A549 (cell line): ENCODE data around the gene FASTKD2. TPM values are rescaled to one million over a fixed set of nuclear protein-coding genes. Genes with fewer than 3 reads are reported as not detected.

Source experiments
- ATAC-seq, 2 experiments: fragments of 200-7000 bp in 1 of 2; fragments of >200 bp in 1 of 2; cut with Nextera tagmentation in 1 of 2; cut with Tn5 transposase in 1 of 2; 3 replicates each; pipeline versions ENCODE4 v1.8.0 to v1.9.1; 2018 to 2020; ENCODE audit warnings: mild to moderate bottlenecking in 1 of 2, moderate library complexity in 1 of 2
- CTCF ChIA-PET: fragments of 300-600 bp; sonication (Branson Sonifier 250); formaldehyde crosslinking; extraction: SDS; loops from one replicate; lab custom pipeline; 2021; ENCODE audit warnings: antibody characterized with exemption, inconsistent platforms; lab: Yijun Ruan, JAX
- POLR2A ChIA-PET: fragments of 350-600 bp; formaldehyde crosslinking; extraction: SDS; loops from one replicate; lab custom pipeline; 2021; ENCODE audit warnings: antibody characterized with exemption, inconsistent platforms; lab: Yijun Ruan, JAX
- DNase-seq, 2 experiments: peaks; one replicate each; pipeline versions ENCODE4 v3.0.0 to v3.0.0-alpha.2; 2011 to 2016; ENCODE audit warnings: low read depth in 1 of 2, low spot score in 1 of 2
- FAIRE-seq: peaks from 2 replicates; lab custom pipeline; 2011; peaks lifted over from hg19 to GRCh38; lab: Jason Lieb, UNC
- H3K27ac ChIP-seq, 2 experiments: fragments of >200 bp; sonication (Bioruptor Twin); formaldehyde crosslinking; 3 replicates each; pipeline ENCODE4 v1.5.1; 2016 to 2017
- H3K4me1 ChIP-seq: fragments of >200 bp; sonication (Bioruptor Twin); formaldehyde crosslinking; 3 replicates; pipeline ENCODE4 v1.6.1; 2016
- H3K4me2 ChIP-seq: fragments of >200 bp; sonication (Bioruptor Twin); formaldehyde crosslinking; 3 replicates; pipeline ENCODE4 v1.6.1; 2016
- H3K4me3 ChIP-seq: fragments of >200 bp; sonication (Bioruptor Twin); formaldehyde crosslinking; 3 replicates; pipeline ENCODE4 v1.5.1; 2016
- H3K9me3 ChIP-seq: fragments of >200 bp; sonication (Bioruptor Twin); formaldehyde crosslinking; 3 replicates; pipeline ENCODE4 v1.6.1; 2016
- BCL3 ChIP-seq: fragments of >200 bp; sonication (Bioruptor Twin); formaldehyde crosslinking; IDR thresholded peaks from 3 replicates; pipeline ENCODE4 v1.6.1; 2016
- BHLHE40 ChIP-seq: IDR thresholded peaks from 2 replicates; pipeline ENCODE4 v1.6.1; 2012; ENCODE audit warnings: low read depth, low read length, inconsistent platforms
- CEBPB ChIP-seq, 2 experiments: fragments of >200 bp in 1 of 2; sonication (Bioruptor Twin) in 1 of 2; formaldehyde crosslinking in 1 of 2; IDR thresholded peaks; 2 replicates each; pipeline ENCODE4 v1.6.1; 2012 to 2016
- CHD4 ChIP-seq: fragments of 200-600 bp; sonication (generic); IDR thresholded peaks from 2 replicates; pipeline ENCODE4 v1.6.1; 2016; ENCODE audit warnings: antibody characterized with exemption, mild to moderate bottlenecking, borderline replicate concordance
- CTCF ChIP-seq: fragments of >200 bp; sonication (Bioruptor Twin); formaldehyde crosslinking; IDR thresholded peaks from 3 replicates; pipeline ENCODE4 v1.5.1; 2016
- EHMT2 ChIP-seq: fragments of 200-600 bp; sonication (generic); IDR thresholded peaks from 2 replicates; pipeline ENCODE4 v1.6.1; 2016; ENCODE audit warnings: antibody characterized with exemption, low read depth, mild to moderate bottlenecking, moderate library complexity
- GATA3 ChIP-seq: IDR thresholded peaks from 2 replicates; pipeline ENCODE4 v1.6.1; 2012; ENCODE audit warnings: borderline replicate concordance
- HEYL ChIP-seq: fragments of 250-450 bp; sonication (Bioruptor Pico); IDR thresholded peaks from 2 replicates; pipeline ENCODE4 v1.8.0; 2021; ENCODE audit warnings: mild to moderate bottlenecking, moderate library complexity
- JUNB ChIP-seq: fragments of >200 bp; sonication (Bioruptor Twin); formaldehyde crosslinking; IDR thresholded peaks from 2 replicates; pipeline ENCODE4 v1.6.1; 2016
- MAZ ChIP-seq: fragments of 150-350 bp; IDR thresholded peaks from 2 replicates; pipeline ENCODE4 v1.6.1; 2014; ENCODE audit warnings: antibody characterized with exemption, low read depth, low read length, borderline replicate concordance
- POLR2A ChIP-seq: IDR thresholded peaks from 2 replicates; pipeline ENCODE4 v1.6.1; 2012; ENCODE audit warnings: mild to moderate bottlenecking, low read length
- RARB ChIP-seq: fragments of 250-450 bp; sonication (Bioruptor Pico); IDR thresholded peaks from 2 replicates; pipeline ENCODE4 v1.8.0; 2021; ENCODE audit warnings: mild to moderate bottlenecking, moderate library complexity
- RCOR1 ChIP-seq: fragments of 150-350 bp; IDR thresholded peaks from 2 replicates; pipeline ENCODE4 v1.6.1; 2014; ENCODE audit warnings: antibody characterized with exemption, low read length, low read depth
- REST ChIP-seq: fragments of 200-600 bp; sonication (generic); IDR thresholded peaks from 2 replicates; pipeline ENCODE4 v1.6.1; 2016; ENCODE audit warnings: antibody characterized with exemption, mild to moderate bottlenecking, moderate library complexity
- RNF2 ChIP-seq: fragments of 200-600 bp; sonication (generic); IDR thresholded peaks from 2 replicates; pipeline ENCODE4 v1.6.1; 2016; ENCODE audit warnings: low read depth, mild to moderate bottlenecking, antibody characterized with exemption, moderate library complexity, borderline replicate concordance
- TP53 ChIP-seq: fragments of 250-450 bp; sonication (Bioruptor Pico); IDR thresholded peaks from 2 replicates; pipeline ENCODE4 v1.5.0; 2021; ENCODE audit warnings: mild to moderate bottlenecking, moderate library complexity
- ZFP36 ChIP-seq: fragments of 450-650 bp; IDR thresholded peaks from 2 replicates; pipeline ENCODE4 v1.6.1; 2014; ENCODE audit warnings: borderline replicate concordance; ENCODE audit not compliant: partially characterized antibody
- WGBS: methylation state at CpG from one replicate; pipeline ENCODE4 v1.1.6; 2017; ENCODE audit errors: missing lambda C conversion rate; 5-methylcytosine and 5-hydroxymethylcytosine counted together
- polyA plus RNA-seq, 4 experiments: library from polyadenylated mRNA; depleted of rRNA in 3 of 4; stranded (reverse); fragments of >200 nt; fragmentation: RNase III in 1 of 4; extraction: RNeasy Plus Mini Kit Qiagen cat#74134 plus additional on column Dnase treatment in 1 of 4; gene quantifications; 2 replicates in 3 of 4; 3 replicates in 1 of 4; pipeline ENCODE4 v1.2.3, GENCODE V29; 2011 to 2017

The FASTKD2 gene
- polyA plus RNA-seq, 2 of the 4 experiments (the other 2 are of a cell fraction): 35.5 to 60.1 TPM

GRCh38 chr2:206832873-206833272, 67.5 kb downstream of the FASTKD2 start (continued):
- no peak for TF ChIP-seq REST

GRCh38 chr2:206833291-206833690, 67.9 kb downstream of the FASTKD2 start:
- ATAC-seq (no peak), FAIRE-seq (no peak), DNase-seq (no peak)
- ChIA-PET CTCF (interaction anchor here (1.1 to 1.6 kb wide), 2 partner anchors 33 to 640 kb away, joined by 3 read pairs; no protein-coding TSS in a partner anchor), POLR2A (no interaction called here)
- no peak for TF ChIP-seq GATA3
- TF ChIP-seq RCOR1: no peak
- TF ChIP-seq ZFP36: no peak
- TF ChIP-seq EHMT2: no peak
- no peak for TF ChIP-seq RARB (CRISPR knock-in tag)
- no peak for TF ChIP-seq MAZ
- no peak overlapping the region for H3K27ac ChIP-seq
- peaks cover 6% of the 10 kb centered on the region; the same call in 2 of the 3 replicates for H3K9me3 ChIP-seq
- WGBS: 61% methylated on average over 3 of the region's 3 CpGs
- H3K4me2 ChIP-seq: no peak overlapping the region
- no peaks in the 10 kb centered on the region for H3K4me1 ChIP-seq
- no peak overlapping the region for H3K4me3 ChIP-seq

- FAIRE-seq: no peak
- no peak for DNase-seq
- no peak overlapping the region for H3K4me3 ChIP-seq
- peaks cover 6% of the 10 kb centered on the region; the same call in 2 of the 3 replicates for H3K9me3 ChIP-seq
- POLR2A ChIA-PET: no interaction called here
- TF ChIP-seq BHLHE40 (no peak), MAZ (no peak)
- ATAC-seq: no peak
- no peak overlapping the region for H3K4me2 ChIP-seq
- no peaks in the 10 kb centered on the region for H3K4me1 ChIP-seq
- no peak overlapping the region for H3K27ac ChIP-seq
- 33% methylated on average over 2 of the region's 2 CpGs for WGBS
- CTCF ChIA-PET: interaction anchor here (1.4 kb wide), 1 partner anchor 12 kb away, joined by 3 read pairs; no protein-coding TSS in a partner anchor
Measured at GRCh38 chr2:206836722-206837121, 71.3 kb downstream of the FASTKD2 start.

- 83% methylated on average over 1 of the region's 1 CpG for WGBS
- no peaks in the 10 kb centered on the region for H3K4me1 ChIP-seq
- H3K4me3 ChIP-seq: no peak overlapping the region
- H3K27ac ChIP-seq: no peak overlapping the region
- ChIA-PET CTCF (no interaction called here), POLR2A (no interaction called here)
- H3K9me3 ChIP-seq: peaks cover 6% of the 10 kb centered on the region; the same call in 2 of the 3 replicates
- H3K4me2 ChIP-seq: no peak overlapping the region
- FAIRE-seq (no peak), ATAC-seq (no peak), DNase-seq (no peak)
- no peak for TF ChIP-seq EHMT2
- no peak for TF ChIP-seq POLR2A
- TF ChIP-seq CHD4: no peak
- no peak for TF ChIP-seq CEBPB (IDR thresholded peaks at IDR 0.05)
- no peak for TF ChIP-seq HEYL (CRISPR knock-in tag)
- no peak for TF ChIP-seq BCL3
Measured at GRCh38 chr2:206837775-206838174, 72.4 kb downstream of the FASTKD2 start.

GRCh38 chr2:206838690-206839089, 73.3 kb downstream of the FASTKD2 start:
- FAIRE-seq (no peak), ATAC-seq (no peak), DNase-seq (no peak)
- WGBS: 4% methylated on average over 3 of the region's 3 CpGs
- ChIA-PET CTCF (interaction anchor here (2.9 kb wide), 1 partner anchor 9 kb away, joined by 9 read pairs; no protein-coding TSS in a partner anchor), POLR2A (no interaction called here)
- Histone ChIP-seq H3K4me3 (no peak overlapping the region), H3K27ac (no peak overlapping the region), H3K4me1 (no peaks in the 10 kb centered on the region), H3K4me2 (no peak overlapping the region), H3K9me3 (peaks cover 6% of the 10 kb centered on the region; the same call in 2 of the 3 replicates)
- TF ChIP-seq RNF2: no peak
- no peak for TF ChIP-seq JUNB
- no peak for TF ChIP-seq CTCF
- TF ChIP-seq RCOR1: no peak
- no peak for TF ChIP-seq REST
- TF ChIP-seq TP53: no peak
- TF ChIP-seq GATA3: no peak
